Measurements from ENCODE around the gene PAQR5. TPM values are rescaled to one million over a fixed set of nuclear protein-coding genes. Genes with fewer than 3 reads are reported as not detected.

Gene PAQR5
- total RNA-seq, 1 experiment from 2014 or later, result 9.4 TPM

DNA sequence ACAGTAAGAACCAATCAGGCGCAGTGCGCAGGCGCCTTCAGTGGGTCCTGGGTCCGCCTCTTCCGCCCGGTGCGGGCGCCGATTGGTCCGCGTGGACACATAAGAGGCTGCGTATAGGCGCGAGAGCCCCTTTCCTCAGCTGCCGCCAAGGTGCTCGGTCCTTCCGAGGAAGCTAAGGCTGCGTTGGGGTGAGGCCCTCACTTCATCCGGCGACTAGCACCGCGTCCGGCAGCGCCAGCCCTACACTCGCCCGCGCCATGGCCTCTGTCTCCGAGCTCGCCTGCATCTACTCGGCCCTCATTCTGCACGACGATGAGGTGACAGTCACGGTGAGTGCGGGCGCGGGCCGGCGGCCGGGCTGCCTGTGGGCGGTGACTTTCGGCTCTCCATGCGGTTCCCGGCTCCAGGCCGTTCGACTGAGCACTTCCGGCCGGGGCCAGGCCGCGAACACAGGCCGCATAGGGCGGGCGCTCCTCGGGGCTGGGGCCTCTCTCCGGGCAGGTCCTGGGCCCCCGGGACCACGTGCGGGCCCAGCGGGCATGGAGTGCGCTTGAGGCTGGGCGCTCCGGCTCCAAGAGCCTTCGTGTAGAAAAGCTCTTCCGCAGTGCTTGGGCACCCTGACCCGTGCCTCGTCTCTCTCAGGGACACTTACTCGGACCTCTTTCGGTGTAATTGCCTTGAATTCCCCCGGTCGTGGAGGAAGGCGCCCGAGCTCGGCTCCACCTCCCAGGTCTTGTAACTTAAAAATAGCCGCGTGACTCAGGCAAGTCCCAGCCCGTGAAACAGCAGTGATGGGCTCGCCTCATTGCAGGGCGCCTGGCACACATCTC lies 154.2 kb downstream of the PAQR5 start, which contains the start of gene RPLP1 (continued):
- TF ChIP-seq ZNF219 (CRISPR knock-in tag; IDR thresholded peaks at IDR 0.05; ENCODE audit: borderline replicate concordance) (peak; percentile 79; the same call in 1 of the 2 replicates), RORB (CRISPR knock-in tag; IDR thresholded peaks at IDR 0.05) (0 out of 2 replicates have a peak, but pooled peaks have one; percentile 2), FOXP1 (CRISPR knock-in tag; IDR thresholded peaks at IDR 0.05; ENCODE audit: borderline replicate concordance) (peak; percentile 95; the same call in 1 of the 2 replicates), ZNF281 (CRISPR knock-in tag; IDR thresholded peaks at IDR 0.05) (peak; percentile 53; the same call in 1 of the 2 replicates), ATF6 (CRISPR knock-in tag; IDR thresholded peaks at IDR 0.05) (0 out of 2 replicates have a peak, but pooled peaks have one; percentile 69), ZNF671 (CRISPR knock-in tag; IDR thresholded peaks at IDR 0.05) (no peak), ZNF317 (CRISPR knock-in tag; IDR thresholded peaks at IDR 0.05; ENCODE audit: borderline replicate concordance, low read depth) (0 out of 2 replicates have a peak, but pooled peaks have one; percentile 3), NFYB (CRISPR knock-in tag; conservative IDR thresholded peaks at IDR 0.05; ENCODE audit: low read depth) (peak; percentile 75), JUN (CRISPR knock-in tag; IDR thresholded peaks at IDR 0.05) (peak; percentile 63; the same call in 1 of the 2 replicates), SOX15 (CRISPR knock-in tag; IDR thresholded peaks at IDR 0.05) (no peak), SMAD4 (CRISPR knock-in tag; IDR thresholded peaks at IDR 0.05) (0 out of 2 replicates have a peak, but pooled peaks have one; percentile 52), SP1 (CRISPR knock-in tag; conservative IDR thresholded peaks at IDR 0.05) (peak; percentile 88), NR1H2 (CRISPR knock-in tag; IDR thresholded peaks at IDR 0.05) (peak; percentile 66; the same call in 1 of the 2 replicates), TEAD4 (CRISPR knock-in tag; IDR thresholded peaks at IDR 0.05) (peak; percentile 74), GRHL2 (CRISPR knock-in tag; IDR thresholded peaks at IDR 0.05; ENCODE audit: insufficient replicate concordance, severe bottlenecking) (no peak), MYBL2 (CRISPR knock-in tag; IDR thresholded peaks at IDR 0.05) (peak; percentile 92), ATF1 (CRISPR knock-in tag; IDR thresholded peaks at IDR 0.05) (no peak), ZBTB21 (CRISPR knock-in tag; IDR thresholded peaks at IDR 0.05; ENCODE audit: borderline replicate concordance) (no peak), NR3C1 (CRISPR knock-in tag; conservative IDR thresholded peaks at IDR 0.05; ENCODE audit: low read depth) (no peak)
- TF ChIP-seq, protein P1, sequence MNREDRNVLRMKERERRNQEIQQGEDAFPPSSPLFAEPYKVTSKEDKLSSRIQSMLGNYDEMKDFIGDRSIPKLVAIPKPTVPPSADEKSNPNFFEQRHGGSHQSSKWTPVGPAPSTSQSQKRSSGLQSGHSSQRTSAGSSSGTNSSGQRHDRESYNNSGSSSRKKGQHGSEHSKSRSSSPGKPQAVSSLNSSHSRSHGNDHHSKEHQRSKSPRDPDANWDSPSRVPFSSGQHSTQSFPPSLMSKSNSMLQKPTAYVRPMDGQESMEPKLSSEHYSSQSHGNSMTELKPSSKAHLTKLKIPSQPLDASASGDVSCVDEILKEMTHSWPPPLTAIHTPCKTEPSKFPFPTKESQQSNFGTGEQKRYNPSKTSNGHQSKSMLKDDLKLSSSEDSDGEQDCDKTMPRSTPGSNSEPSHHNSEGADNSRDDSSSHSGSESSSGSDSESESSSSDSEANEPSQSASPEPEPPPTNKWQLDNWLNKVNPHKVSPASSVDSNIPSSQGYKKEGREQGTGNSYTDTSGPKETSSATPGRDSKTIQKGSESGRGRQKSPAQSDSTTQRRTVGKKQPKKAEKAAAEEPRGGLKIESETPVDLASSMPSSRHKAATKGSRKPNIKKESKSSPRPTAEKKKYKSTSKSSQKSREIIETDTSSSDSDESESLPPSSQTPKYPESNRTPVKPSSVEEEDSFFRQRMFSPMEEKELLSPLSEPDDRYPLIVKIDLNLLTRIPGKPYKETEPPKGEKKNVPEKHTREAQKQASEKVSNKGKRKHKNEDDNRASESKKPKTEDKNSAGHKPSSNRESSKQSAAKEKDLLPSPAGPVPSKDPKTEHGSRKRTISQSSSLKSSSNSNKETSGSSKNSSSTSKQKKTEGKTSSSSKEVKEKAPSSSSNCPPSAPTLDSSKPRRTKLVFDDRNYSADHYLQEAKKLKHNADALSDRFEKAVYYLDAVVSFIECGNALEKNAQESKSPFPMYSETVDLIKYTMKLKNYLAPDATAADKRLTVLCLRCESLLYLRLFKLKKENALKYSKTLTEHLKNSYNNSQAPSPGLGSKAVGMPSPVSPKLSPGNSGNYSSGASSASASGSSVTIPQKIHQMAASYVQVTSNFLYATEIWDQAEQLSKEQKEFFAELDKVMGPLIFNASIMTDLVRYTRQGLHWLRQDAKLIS (CRISPR knock-in tag; IDR thresholded peaks at IDR 0.05; ENCODE audit: borderline replicate concordance), result peak; percentile 85; the same call in 1 of the 2 replicates
- TF ChIP-seq, protein P2, sequence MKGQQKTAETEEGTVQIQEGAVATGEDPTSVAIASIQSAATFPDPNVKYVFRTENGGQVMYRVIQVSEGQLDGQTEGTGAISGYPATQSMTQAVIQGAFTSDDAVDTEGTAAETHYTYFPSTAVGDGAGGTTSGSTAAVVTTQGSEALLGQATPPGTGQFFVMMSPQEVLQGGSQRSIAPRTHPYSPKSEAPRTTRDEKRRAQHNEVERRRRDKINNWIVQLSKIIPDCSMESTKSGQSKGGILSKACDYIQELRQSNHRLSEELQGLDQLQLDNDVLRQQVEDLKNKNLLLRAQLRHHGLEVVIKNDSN (CRISPR knock-in tag; IDR thresholded peaks at IDR 0.05), result peak; percentile 73
- TF ChIP-seq, protein P3, sequence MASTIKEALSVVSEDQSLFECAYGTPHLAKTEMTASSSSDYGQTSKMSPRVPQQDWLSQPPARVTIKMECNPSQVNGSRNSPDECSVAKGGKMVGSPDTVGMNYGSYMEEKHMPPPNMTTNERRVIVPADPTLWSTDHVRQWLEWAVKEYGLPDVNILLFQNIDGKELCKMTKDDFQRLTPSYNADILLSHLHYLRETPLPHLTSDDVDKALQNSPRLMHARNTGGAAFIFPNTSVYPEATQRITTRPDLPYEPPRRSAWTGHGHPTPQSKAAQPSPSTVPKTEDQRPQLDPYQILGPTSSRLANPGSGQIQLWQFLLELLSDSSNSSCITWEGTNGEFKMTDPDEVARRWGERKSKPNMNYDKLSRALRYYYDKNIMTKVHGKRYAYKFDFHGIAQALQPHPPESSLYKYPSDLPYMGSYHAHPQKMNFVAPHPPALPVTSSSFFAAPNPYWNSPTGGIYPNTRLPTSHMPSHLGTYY (CRISPR knock-in tag; IDR thresholded peaks at IDR 0.05), result 0 out of 2 replicates have a peak, but pooled peaks have one; percentile 38
- TF ChIP-seq, protein P4, sequence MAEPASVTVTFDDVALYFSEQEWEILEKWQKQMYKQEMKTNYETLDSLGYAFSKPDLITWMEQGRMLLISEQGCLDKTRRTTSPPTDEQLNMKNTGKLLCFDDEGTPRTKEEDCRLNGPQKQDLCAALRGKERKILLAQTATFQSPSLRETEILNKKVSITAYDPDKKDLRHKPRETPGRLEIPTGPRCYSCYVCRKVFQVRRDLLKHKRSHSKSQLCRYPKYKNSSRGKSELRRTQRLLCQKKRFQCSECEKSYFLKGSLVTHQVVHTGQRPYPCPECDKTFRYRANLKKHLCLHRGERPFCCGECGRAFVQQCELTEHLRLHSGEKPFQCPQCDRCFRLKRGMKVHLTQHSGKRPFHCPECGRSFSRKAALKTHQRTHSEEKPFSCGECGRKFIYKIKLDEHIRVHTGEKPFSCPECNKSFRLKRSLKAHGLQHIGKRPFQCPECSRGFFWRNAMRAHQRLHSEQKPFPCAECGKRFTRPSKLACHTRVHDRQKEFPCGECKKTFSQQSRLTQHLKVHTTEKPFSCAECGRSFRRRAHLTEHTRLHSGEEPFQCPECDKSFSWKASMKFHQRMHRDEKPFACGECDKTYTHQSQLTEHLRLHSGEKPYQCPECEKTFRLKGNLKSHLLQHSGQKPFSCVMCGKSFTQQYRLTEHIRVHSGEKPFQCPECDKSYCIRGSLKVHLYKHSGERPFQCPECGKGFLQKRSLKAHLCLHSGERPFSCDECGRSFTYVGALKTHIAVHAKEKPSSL (CRISPR knock-in tag; conservative IDR thresholded peaks at IDR 0.05), result no peak
- TF ChIP-seq, protein P5, sequence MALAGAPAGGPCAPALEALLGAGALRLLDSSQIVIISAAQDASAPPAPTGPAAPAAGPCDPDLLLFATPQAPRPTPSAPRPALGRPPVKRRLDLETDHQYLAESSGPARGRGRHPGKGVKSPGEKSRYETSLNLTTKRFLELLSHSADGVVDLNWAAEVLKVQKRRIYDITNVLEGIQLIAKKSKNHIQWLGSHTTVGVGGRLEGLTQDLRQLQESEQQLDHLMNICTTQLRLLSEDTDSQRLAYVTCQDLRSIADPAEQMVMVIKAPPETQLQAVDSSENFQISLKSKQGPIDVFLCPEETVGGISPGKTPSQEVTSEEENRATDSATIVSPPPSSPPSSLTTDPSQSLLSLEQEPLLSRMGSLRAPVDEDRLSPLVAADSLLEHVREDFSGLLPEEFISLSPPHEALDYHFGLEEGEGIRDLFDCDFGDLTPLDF (CRISPR knock-in tag; IDR thresholded peaks at IDR 0.05), result peak; percentile 85

Measured in WTC11 (cell line).